A673 (cell line): Measurements from ENCODE around the gene C16orf54. TPM values are rescaled to one million over a fixed set of nuclear protein-coding genes. Genes with fewer than 3 reads are reported as not detected.

Source experiments
- BruUV-seq: library from RNA; stranded (reverse); fragments of 400-500 nt; replicated peaks from 2 replicates; lab custom pipeline; 2021; lab: Mats Ljungman, UMichigan
- CTCF ChIA-PET: fragments of 300-600 bp; sonication (Branson Sonifier 250); formaldehyde crosslinking; loops from one replicate; lab custom pipeline; 2022; ENCODE audit warnings: antibody characterized with exemption; lab: Charles Lee
- POLR2A ChIA-PET: fragments of 300-600 bp; sonication (Branson Sonifier 250); formaldehyde crosslinking; loops from one replicate; lab custom pipeline; 2022; ENCODE audit warnings: antibody characterized with exemption; ENCODE audit not compliant: low non-redundant PET; lab: Charles Lee
- DNase-seq: peaks from one replicate; pipeline ENCODE4 v3.0.0-alpha.2; 2015; ENCODE audit warnings: low spot score
- H3K27ac ChIP-seq: fragments of 200-600 bp; sonication (generic); 2 replicates; pipeline ENCODE4 v1.5.1; 2016; ENCODE audit warnings: mixed run types, low read depth, mild to moderate bottlenecking, mixed read lengths, antibody characterized with exemption, low read length; ENCODE audit not compliant: poor library complexity, severe bottlenecking
- H3K27me3 ChIP-seq: fragments of 200-600 bp; sonication (generic); replicated peaks from 2 replicates; pipeline ENCODE4 v1.6.1; 2017; ENCODE audit warnings: mixed run types, low read depth, mild to moderate bottlenecking, mixed read lengths, antibody characterized with exemption, low read length; ENCODE audit not compliant: insufficient read depth, poor library complexity
- H3K36me3 ChIP-seq: fragments of 200-600 bp; sonication (generic); 2 replicates; pipeline ENCODE4 v1.6.1; 2016; ENCODE audit warnings: mixed run types, mild to moderate bottlenecking, mixed read lengths, antibody characterized with exemption, low read length; ENCODE audit not compliant: insufficient read depth, poor library complexity, severe bottlenecking
- H3K4me1 ChIP-seq: fragments of 200-600 bp; sonication (generic); 2 replicates; pipeline ENCODE4 v1.6.1; 2017; ENCODE audit warnings: mixed run types, mild to moderate bottlenecking, mixed read lengths, antibody characterized with exemption, low read length; ENCODE audit not compliant: insufficient read depth, poor library complexity, severe bottlenecking
- H3K4me3 ChIP-seq: fragments of 200-600 bp; sonication (generic); 2 replicates; pipeline ENCODE4 v1.5.1; 2016; ENCODE audit warnings: low read depth, mixed run types, mild to moderate bottlenecking, mixed read lengths, low read length; ENCODE audit not compliant: poor library complexity, severe bottlenecking
- H3K9me3 ChIP-seq: fragments of 200-600 bp; sonication (generic); 2 replicates; pipeline ENCODE4 v1.6.1; 2016; ENCODE audit warnings: mixed run types, low read depth, mild to moderate bottlenecking, mixed read lengths, antibody characterized with exemption, low read length; ENCODE audit not compliant: poor library complexity, severe bottlenecking
- EZH2 ChIP-seq: fragments of 200-600 bp; sonication (generic); IDR thresholded peaks from 2 replicates; pipeline ENCODE4 v1.6.1; 2017; ENCODE audit warnings: borderline replicate concordance, low read depth, mild to moderate bottlenecking, mixed read lengths, antibody characterized with exemption, low read length; ENCODE audit not compliant: poor library complexity, severe bottlenecking
- intact Hi-C: fragments of 100-400 bp; cut with micrococcal nuclease; formaldehyde crosslinking; loops from one replicate; pipeline ENCODE4 v1.10.0; 2022; ENCODE audit not compliant: unreplicated experiment
- total RNA-seq: library from RNA; stranded (reverse); gene quantifications from 2 replicates; pipeline ENCODE4 v1.2.3, GENCODE V29; 2021
- TF ChIP-seq, protein P1 (sequence below): fragments of 300-800, 200-600 bp; sonication (generic); conservative IDR thresholded peaks from 2 replicates; pipeline ENCODE4 v1.5.1; 2017; ENCODE audit warnings: low read depth, mild to moderate bottlenecking, antibody characterized with exemption, low read length, moderate library complexity, mixed read lengths

Gene C16orf54
- total RNA-seq, 1 experiment from 2014 or later, result not detected

DNA sequence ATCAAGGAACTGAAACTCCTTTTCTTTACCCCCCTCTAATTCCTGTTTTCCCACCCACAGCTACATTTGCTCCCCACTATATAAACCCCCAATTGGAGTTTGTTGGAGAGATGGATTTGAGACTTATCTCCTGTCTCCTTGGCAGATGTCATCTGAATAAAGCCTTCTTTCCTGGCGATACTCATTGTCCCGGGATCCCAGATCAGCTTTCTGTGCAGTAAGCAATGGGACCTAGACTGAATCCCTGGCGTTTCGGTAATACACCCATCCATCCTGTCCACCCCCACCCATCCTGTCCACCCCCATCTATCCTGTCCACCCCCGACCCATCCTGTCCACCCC is 44.6 kb downstream of the C16orf54 start:
- Histone ChIP-seq H3K4me1 (peaks cover 13% of the 10 kb centered on the region), H3K36me3 (no peaks in the 10 kb centered on the region), H3K27ac (no peak overlapping the region), H3K27me3 (no peaks in the 10 kb centered on the region), H3K4me3 (no peak overlapping the region), H3K9me3 (no peaks in the 10 kb centered on the region)
- DNase-seq, result no peak
- TF ChIP-seq EZH2, result no peak
- TF ChIP-seq, protein P1, sequence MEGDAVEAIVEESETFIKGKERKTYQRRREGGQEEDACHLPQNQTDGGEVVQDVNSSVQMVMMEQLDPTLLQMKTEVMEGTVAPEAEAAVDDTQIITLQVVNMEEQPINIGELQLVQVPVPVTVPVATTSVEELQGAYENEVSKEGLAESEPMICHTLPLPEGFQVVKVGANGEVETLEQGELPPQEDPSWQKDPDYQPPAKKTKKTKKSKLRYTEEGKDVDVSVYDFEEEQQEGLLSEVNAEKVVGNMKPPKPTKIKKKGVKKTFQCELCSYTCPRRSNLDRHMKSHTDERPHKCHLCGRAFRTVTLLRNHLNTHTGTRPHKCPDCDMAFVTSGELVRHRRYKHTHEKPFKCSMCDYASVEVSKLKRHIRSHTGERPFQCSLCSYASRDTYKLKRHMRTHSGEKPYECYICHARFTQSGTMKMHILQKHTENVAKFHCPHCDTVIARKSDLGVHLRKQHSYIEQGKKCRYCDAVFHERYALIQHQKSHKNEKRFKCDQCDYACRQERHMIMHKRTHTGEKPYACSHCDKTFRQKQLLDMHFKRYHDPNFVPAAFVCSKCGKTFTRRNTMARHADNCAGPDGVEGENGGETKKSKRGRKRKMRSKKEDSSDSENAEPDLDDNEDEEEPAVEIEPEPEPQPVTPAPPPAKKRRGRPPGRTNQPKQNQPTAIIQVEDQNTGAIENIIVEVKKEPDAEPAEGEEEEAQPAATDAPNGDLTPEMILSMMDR, result no peak
- intact Hi-C loops, result loop anchor here (2.0 kb wide), 2 partner anchors 116 to 320 kb away; partner anchors contain the start of gene PAGR1
- BruUV-seq, result no TSS peak
- ChIA-PET POLR2A (interaction anchor here (0.6 kb wide), 1 partner anchor 128 kb away, joined by 3 read pairs; no protein-coding TSS in a partner anchor), CTCF (interaction anchor here (0.6 to 1.2 kb wide), 2 partner anchors 28 to 329 kb away, joined by 3 to 4 read pairs; no protein-coding TSS in a partner anchor)

DNA sequence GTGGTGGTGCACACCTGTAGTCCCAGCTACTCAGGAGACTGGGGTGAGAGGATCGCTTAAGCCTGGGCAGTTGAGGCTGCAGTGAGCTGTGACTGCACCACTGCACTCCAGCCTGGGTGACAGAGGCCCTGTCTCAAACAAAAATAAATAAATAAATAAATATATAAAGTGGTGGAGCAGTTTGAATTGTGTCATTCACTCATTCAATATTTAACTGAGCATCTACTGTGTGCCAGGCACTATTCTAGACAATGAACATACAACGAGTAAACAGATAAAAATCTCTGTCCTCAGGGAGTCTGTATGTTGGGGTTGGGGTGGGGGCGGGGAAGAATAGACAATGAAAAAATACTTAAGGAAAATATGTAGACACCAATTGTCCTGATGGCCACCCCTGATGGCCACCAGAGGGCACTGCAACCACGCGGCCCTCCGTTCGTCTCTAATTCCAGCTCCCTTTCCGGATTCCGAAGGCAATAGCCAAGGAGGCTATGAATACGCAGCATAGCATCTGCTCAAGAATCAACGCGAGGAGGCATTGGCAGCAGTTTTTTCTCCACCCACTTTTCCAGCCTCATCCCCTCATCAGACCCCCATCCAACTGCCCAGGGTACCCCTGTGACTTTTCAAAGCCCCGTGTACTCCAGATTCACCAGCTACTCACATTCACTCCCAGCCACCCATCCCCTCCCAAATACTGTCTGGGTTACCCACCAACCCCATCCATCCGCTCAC is 45.4 kb downstream of the C16orf54 start:
- POLR2A ChIA-PET, result no interaction called here
- CTCF ChIA-PET, result interaction anchor here (0.5 to 2.1 kb wide), 10 partner anchors 9 to 332 kb away, joined by 3 to 11 read pairs (median 4); no protein-coding TSS in a partner anchor
- Histone ChIP-seq H3K36me3 (no peaks in the 10 kb centered on the region), H3K4me1 (peaks cover 13% of the 10 kb centered on the region), H3K4me3 (no peak overlapping the region), H3K27ac (no peak overlapping the region), H3K27me3 (no peaks in the 10 kb centered on the region), H3K9me3 (no peaks in the 10 kb centered on the region)
- no peak for TF ChIP-seq EZH2
- TF ChIP-seq, protein P1, result peak; percentile 84
- DNase-seq, result peak; percentile 90
- BruUV-seq, result no TSS peak
- intact Hi-C loops, result loop anchor here (2.0 kb wide), 2 partner anchors 116 to 320 kb away; partner anchors contain the start of gene PAGR1

DNA sequence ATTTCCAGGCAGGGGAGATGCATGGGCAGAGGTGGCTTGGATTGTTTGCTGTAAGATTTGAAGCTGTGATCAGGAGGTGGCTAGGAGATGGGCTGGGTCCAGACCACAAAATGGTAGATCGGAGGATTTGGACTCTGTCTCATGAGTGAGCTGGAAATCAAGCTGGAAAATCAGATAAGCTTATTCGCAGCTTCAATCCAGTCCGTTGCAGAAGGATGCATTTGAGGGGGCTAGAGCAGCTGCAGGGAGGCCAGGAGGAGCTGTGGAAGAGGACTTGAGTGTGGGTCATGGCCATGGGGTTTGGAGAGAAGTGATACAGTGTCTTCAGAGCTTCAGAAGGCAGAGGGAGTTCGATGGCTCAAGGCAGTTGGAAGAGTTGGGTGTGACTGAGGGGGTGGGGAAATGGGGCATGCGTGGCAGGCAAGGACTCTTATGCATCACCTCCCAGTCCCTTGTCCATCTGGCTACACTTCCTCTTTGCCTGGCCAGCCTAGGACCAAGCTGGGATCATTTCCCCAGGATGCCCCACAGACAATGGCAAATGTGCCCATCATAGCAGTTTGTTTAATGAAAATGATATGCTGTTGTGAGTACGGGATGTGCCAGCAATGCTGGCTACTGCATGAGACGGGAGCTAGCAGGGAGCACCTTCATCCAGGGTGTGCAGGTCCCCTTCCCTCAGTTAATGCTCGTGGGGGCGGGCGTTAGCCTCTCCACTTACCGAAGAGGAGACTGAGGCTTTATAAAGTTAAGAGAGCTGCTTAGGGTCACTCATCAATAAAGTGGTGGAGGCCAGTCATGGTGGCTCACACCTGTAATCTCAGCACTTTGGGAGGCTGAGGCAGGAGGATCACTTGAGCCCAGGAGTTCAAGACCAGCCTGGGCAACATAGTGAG is 46.2 kb downstream of the C16orf54 start:
- TF ChIP-seq EZH2, result no peak
- TF ChIP-seq, protein P1, result no peak
- intact Hi-C loops, result loop anchor here (2.0 kb wide), 2 partner anchors 117 to 321 kb away; partner anchors contain the start of gene PAGR1
- H3K9me3 ChIP-seq, result no peaks in the 10 kb centered on the region
- ChIA-PET CTCF (interaction anchor here (0.5 to 2.1 kb wide), 12 partner anchors 8 to 332 kb away, joined by 3 to 11 read pairs (median 4); no protein-coding TSS in a partner anchor), POLR2A (no interaction called here)
- no TSS peak for BruUV-seq
- DNase-seq, result no peak
- H3K27me3 ChIP-seq, result no peaks in the 10 kb centered on the region
- peaks cover 13% of the 10 kb centered on the region for H3K4me1 ChIP-seq
- H3K27ac ChIP-seq, result no peak overlapping the region
- H3K36me3 ChIP-seq, result no peaks in the 10 kb centered on the region
- H3K4me3 ChIP-seq, result no peak overlapping the region
